ENCODE data around the gene WASHC3.

DNA sequence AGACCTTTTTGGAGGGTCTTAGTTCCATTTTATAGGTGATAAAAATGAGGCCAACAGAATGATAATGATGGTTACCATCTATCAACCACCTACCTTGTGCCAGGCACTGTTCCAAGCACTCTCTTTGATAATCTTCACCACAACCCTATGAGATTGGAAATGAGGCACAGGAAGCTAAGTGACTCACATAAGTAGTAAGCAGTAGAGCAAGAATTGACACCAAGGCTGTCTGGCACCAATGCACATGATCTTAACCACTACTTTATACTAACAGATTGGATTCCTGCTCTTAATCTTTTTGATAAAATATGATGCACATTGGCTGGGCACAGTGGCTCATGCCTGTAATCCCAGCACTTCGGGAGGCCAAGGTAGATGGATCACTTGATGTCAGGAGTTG, 93.0 kb downstream of the WASHC3 start:
- TF ChIP-seq CTCF (IDR thresholded peaks at IDR 0.05) (no peak), POLR2A (IDR thresholded peaks at IDR 0.05) (no peak), EP300 (IDR thresholded peaks at IDR 0.05) (no peak)
